ENCODE measurements around the gene TSPAN33.
"Not testable (repeated sequence)": the region's sequence is repeated elsewhere in the genome, so short reads cannot be mapped to it uniquely, and the experiment has no call there.

Gene TSPAN33

GRCh38 chr7:129144095-129144833, at the start of gene TSPAN33:
TSPAN33 (plus strand) TSS chr7:129144707; CDS start chr7:129144981, 274 bp downstream.
- peak; percentile 49 for DNase-seq (ENCODE audit: low read depth)

GRCh38 chr7:129095258-129095657, 49.2 kb upstream of the TSPAN33 start:
- no peak for DNase-seq (ENCODE audit: low read depth)

- DNase-seq (ENCODE audit: low read depth), result no peak
These were observed 46.0 kb upstream of the TSPAN33 start for GRCh38 chr7:129098409-129099084.

- no peak for DNase-seq (ENCODE audit: low read depth)
These were observed 43.7 kb upstream of the TSPAN33 start for GRCh38 chr7:129100827-129101166.

- peak; percentile 53 for DNase-seq (ENCODE audit: low read depth)
These were observed 42.8 kb upstream of the TSPAN33 start for GRCh38 chr7:129101746-129102145.

- DNase-seq (ENCODE audit: low read depth), result no peak
These were observed 40.8 kb upstream of the TSPAN33 start for GRCh38 chr7:129103561-129104324.

GRCh38 chr7:129108581-129108980, 35.9 kb upstream of the TSPAN33 start:
- no peak for DNase-seq (ENCODE audit: low read depth)

- DNase-seq (ENCODE audit: low read depth), result no peak
These were observed 34.1 kb upstream of the TSPAN33 start for GRCh38 chr7:129110258-129110981.

GRCh38 chr7:129110982-129111376, 33.5 kb upstream of the TSPAN33 start:
- no peak for DNase-seq (ENCODE audit: low read depth)

GRCh38 chr7:129115676-129116075, 28.8 kb upstream of the TSPAN33 start:
- no peak for DNase-seq (ENCODE audit: low read depth)

GRCh38 chr7:129118182-129118581, 26.3 kb upstream of the TSPAN33 start:
- DNase-seq (ENCODE audit: low read depth), result no peak

- no peak for DNase-seq (ENCODE audit: low read depth)
These were observed 25.5 kb upstream of the TSPAN33 start for GRCh38 chr7:129118976-129119375.

GRCh38 chr7:129121501-129122077, 22.9 kb upstream of the TSPAN33 start:
- not testable (repeated sequence) for DNase-seq (ENCODE audit: low read depth)

GRCh38 chr7:129122078-129122750, 22.3 kb upstream of the TSPAN33 start:
- no peak for DNase-seq (ENCODE audit: low read depth)

- DNase-seq (ENCODE audit: low read depth), result no peak
These were observed 21.6 kb upstream of the TSPAN33 start for GRCh38 chr7:129122751-129123509.

- DNase-seq (ENCODE audit: low read depth), result no peak
These were observed 21.0 kb upstream of the TSPAN33 start for GRCh38 chr7:129123510-129123857.

GRCh38 chr7:129126314-129126713, 18.2 kb upstream of the TSPAN33 start:
- DNase-seq (ENCODE audit: low read depth), result no peak

GRCh38 chr7:129127154-129127553, 17.4 kb upstream of the TSPAN33 start:
- no peak for DNase-seq (ENCODE audit: low read depth)

- no peak for DNase-seq (ENCODE audit: low read depth)
These were observed 16.9 kb upstream of the TSPAN33 start for GRCh38 chr7:129127601-129128000.

- DNase-seq (ENCODE audit: low read depth), result no peak
These were observed 10.0 kb upstream of the TSPAN33 start for GRCh38 chr7:129134356-129134987.

All from fibroblast of gingiva (primary cell).